ENCODE data around the gene NEURL3.

NEURL3 gene

DNA sequence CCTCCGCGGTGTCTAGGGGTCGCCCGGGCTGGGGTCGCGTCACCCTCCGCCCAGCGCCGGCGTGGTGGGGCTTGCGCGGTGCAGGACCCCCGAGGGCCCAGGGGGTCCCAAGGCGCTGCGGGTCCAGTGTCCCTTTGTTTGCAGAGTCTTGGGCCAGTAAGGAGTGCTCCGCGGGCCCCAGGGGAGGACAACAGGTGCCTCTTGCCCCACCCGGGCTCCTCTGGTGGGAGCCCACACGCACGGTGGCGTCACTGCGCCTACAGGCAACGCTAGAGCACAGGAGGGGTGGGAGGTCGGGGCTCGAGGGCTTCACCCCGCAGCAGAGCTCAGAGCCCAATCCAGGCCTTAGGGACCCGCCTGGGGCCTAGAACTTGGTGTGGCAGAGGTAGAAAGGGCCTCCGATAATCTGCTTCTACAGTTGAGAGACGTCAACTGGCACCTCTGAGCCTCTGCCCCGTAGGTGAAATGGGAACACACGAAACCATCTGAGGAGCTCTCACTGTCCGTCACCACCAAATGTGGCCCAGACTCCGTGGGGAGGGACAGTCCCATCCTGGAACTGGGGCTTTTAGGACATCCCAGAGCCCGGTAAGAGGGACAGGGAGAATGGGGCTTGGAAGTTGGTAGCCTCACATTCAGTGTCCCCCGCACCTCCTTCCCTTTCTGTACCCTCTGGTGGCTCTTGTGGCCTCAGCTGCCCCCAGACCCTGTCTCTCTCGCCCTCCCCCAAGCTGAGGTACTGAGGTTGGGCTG lies 32.8 kb upstream of the NEURL3 start:
- Histone ChIP-seq H3K4me1 (ENCODE audit: insufficient read depth, low read length) (peaks cover 31% of the 10 kb centered on the region), H3K9me3 (ENCODE audit: insufficient read depth, low read depth, low read length) (no peaks in the 10 kb centered on the region), H3K4me3 (ENCODE audit: low read length) (peak overlapping the region; percentile 66), H3K27me3 (ENCODE audit: insufficient read depth, low read length) (peaks cover 38% of the 10 kb centered on the region), H3K36me3 (ENCODE audit: insufficient read depth, low read length) (no peaks in the 10 kb centered on the region), H3K27ac (ENCODE audit: low read depth, low read length) (no peak overlapping the region), H3K9ac (ENCODE audit: low read depth, low read length) (0 out of 2 replicates have a peak overlapping the region, but pooled peaks have one; percentile 1)
- WGBS: 2% methylated on average over 36 of the region's 36 CpGs

DNA sequence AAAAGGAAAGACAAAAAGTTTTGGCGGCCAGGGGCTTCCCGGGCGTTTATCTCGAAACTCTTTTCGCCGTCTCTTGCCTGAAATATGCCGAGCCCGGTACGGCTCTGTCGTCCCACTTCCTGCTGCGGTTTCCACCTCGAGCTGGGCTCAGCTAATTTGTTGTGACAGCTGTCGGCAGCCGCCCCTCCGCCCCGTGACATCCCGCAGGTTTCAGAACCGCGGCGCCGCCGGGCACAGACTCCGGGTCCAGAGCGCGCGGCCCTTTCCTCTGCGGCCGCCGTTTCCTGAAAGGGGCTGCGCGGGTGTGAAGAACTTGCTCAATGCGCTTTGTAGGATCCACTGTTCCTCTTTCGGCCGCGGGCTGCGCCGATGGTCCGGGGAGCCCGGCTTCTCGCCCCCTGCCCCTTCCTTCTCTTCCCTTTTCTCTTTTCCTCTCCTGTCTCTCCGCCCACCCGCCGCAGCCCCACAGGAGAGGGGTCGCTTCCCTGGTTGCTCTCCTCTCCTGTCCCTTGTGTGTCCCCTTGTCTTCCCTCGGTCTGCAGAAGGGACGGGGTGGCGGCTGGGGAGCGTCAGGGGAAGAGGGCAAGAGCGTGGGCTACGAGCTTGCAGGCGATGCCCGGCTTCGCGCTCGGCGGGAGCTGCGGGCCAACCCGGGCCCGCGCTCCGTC lies 32.0 kb upstream of the NEURL3 start:
- Histone ChIP-seq H3K9ac (ENCODE audit: low read depth, low read length) (no peak overlapping the region), H3K9me3 (ENCODE audit: insufficient read depth, low read depth, low read length) (no peaks in the 10 kb centered on the region), H3K4me3 (ENCODE audit: low read length) (peak overlapping the region; percentile 66), H3K4me1 (ENCODE audit: insufficient read depth, low read length) (peaks cover 31% of the 10 kb centered on the region), H3K27me3 (ENCODE audit: insufficient read depth, low read length) (peaks cover 38% of the 10 kb centered on the region), H3K27ac (ENCODE audit: low read depth, low read length) (no peak overlapping the region), H3K36me3 (ENCODE audit: insufficient read depth, low read length) (no peaks in the 10 kb centered on the region)
- WGBS: under 1% methylated on average over 61 of the region's 61 CpGs

- H3K9me3 ChIP-seq (ENCODE audit: insufficient read depth, low read depth, low read length): no peaks in the 10 kb centered on the region
- H3K4me1 ChIP-seq (ENCODE audit: insufficient read depth, low read length): peaks cover 31% of the 10 kb centered on the region
- H3K27me3 ChIP-seq (ENCODE audit: insufficient read depth, low read length): peaks cover 39% of the 10 kb centered on the region
- WGBS: 2% methylated on average over 69 of the region's 69 CpGs
- H3K36me3 ChIP-seq (ENCODE audit: insufficient read depth, low read length): no peaks in the 10 kb centered on the region
- 0 out of 2 replicates have a peak within 1 kb of the TSS, but pooled peaks have one; percentile 16 for H3K9ac ChIP-seq (ENCODE audit: low read depth, low read length)
- H3K4me3 ChIP-seq (ENCODE audit: low read length): peak within 1 kb of the TSS; percentile 66
- H3K27ac ChIP-seq (ENCODE audit: low read depth, low read length): no peak within 1 kb of the TSS
Measured at GRCh38 chr2:96536445-96537065, 31.4 kb upstream of the NEURL3 start, which contains the start of gene ARID5A. Gene ARID5A, plus strand, starts transcription at chr2:96536752. Its CDS starts 75 bp downstream, at chr2:96536827.

DNA sequence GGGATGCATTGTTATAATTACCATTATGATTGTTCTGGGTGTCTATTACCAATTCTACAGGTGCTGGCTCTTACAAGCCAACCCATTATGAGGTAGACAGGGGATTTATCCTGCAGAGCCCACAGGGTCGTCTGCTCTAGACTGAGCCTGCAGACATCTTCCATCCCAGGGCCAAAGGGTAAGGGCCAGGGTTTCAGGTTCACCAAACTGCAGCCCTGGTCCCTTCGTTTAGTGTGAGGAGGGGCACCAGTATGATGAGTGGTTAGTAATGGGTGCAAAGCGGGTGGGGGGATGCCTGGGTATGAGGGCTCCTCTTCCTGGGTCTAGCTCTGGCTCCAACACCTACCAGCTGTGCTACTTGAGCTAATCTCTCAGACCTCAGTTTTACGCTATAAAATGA lies 30.2 kb upstream of the NEURL3 start:
- Histone ChIP-seq H3K4me1 (ENCODE audit: insufficient read depth, low read length) (peaks cover 28% of the 10 kb centered on the region), H3K36me3 (ENCODE audit: insufficient read depth, low read length) (no peaks in the 10 kb centered on the region), H3K9me3 (ENCODE audit: insufficient read depth, low read depth, low read length) (no peaks in the 10 kb centered on the region), H3K27me3 (ENCODE audit: insufficient read depth, low read length) (peaks cover 44% of the 10 kb centered on the region), H3K27ac (ENCODE audit: low read depth, low read length) (no peak overlapping the region), H3K9ac (ENCODE audit: low read depth, low read length) (no peak overlapping the region), H3K4me3 (ENCODE audit: low read length) (no peak overlapping the region)
- 91% methylated on average over 4 of the region's 4 CpGs for WGBS

GRCh38 chr2:96534701-96535181 lies 29.6 kb upstream of the NEURL3 start:
- Histone ChIP-seq H3K27me3 (ENCODE audit: insufficient read depth, low read length) (peaks cover 38% of the 10 kb centered on the region), H3K27ac (ENCODE audit: low read depth, low read length) (no peak overlapping the region), H3K4me3 (ENCODE audit: low read length) (no peak overlapping the region), H3K36me3 (ENCODE audit: insufficient read depth, low read length) (no peaks in the 10 kb centered on the region), H3K4me1 (ENCODE audit: insufficient read depth, low read length) (peaks cover 22% of the 10 kb centered on the region), H3K9me3 (ENCODE audit: insufficient read depth, low read depth, low read length) (no peaks in the 10 kb centered on the region), H3K9ac (ENCODE audit: low read depth, low read length) (no peak overlapping the region)
- WGBS: 83% methylated on average over 5 of the region's 5 CpGs

- H3K9ac ChIP-seq (ENCODE audit: low read depth, low read length): no peak overlapping the region
- H3K9me3 ChIP-seq (ENCODE audit: insufficient read depth, low read depth, low read length): no peaks in the 10 kb centered on the region
- no peak overlapping the region for H3K4me3 ChIP-seq (ENCODE audit: low read length)
- 89% methylated on average over 3 of the region's 4 CpGs for WGBS
- H3K36me3 ChIP-seq (ENCODE audit: insufficient read depth, low read length): no peaks in the 10 kb centered on the region
- no peak overlapping the region for H3K27ac ChIP-seq (ENCODE audit: low read depth, low read length)
- peaks cover 16% of the 10 kb centered on the region for H3K4me1 ChIP-seq (ENCODE audit: insufficient read depth, low read length)
- peaks cover 34% of the 10 kb centered on the region for H3K27me3 ChIP-seq (ENCODE audit: insufficient read depth, low read length)
Measured at GRCh38 chr2:96534141-96534540, 29.0 kb upstream of the NEURL3 start.

- H3K4me1 ChIP-seq (ENCODE audit: insufficient read depth, low read length): peaks cover 11% of the 10 kb centered on the region
- H3K36me3 ChIP-seq (ENCODE audit: insufficient read depth, low read length): no peaks in the 10 kb centered on the region
- H3K4me3 ChIP-seq (ENCODE audit: low read length): no peak overlapping the region
- 47% methylated on average over 8 of the region's 8 CpGs for WGBS
- H3K27me3 ChIP-seq (ENCODE audit: insufficient read depth, low read length): peaks cover 34% of the 10 kb centered on the region
- no peak overlapping the region for H3K27ac ChIP-seq (ENCODE audit: low read depth, low read length)
- H3K9me3 ChIP-seq (ENCODE audit: insufficient read depth, low read depth, low read length): no peaks in the 10 kb centered on the region
- no peak overlapping the region for H3K9ac ChIP-seq (ENCODE audit: low read depth, low read length)
Measured at GRCh38 chr2:96533292-96534073, 28.3 kb upstream of the NEURL3 start.

GRCh38 chr2:96532641-96533291 lies 27.6 kb upstream of the NEURL3 start:
- Histone ChIP-seq H3K36me3 (ENCODE audit: insufficient read depth, low read length) (no peaks in the 10 kb centered on the region), H3K9me3 (ENCODE audit: insufficient read depth, low read depth, low read length) (no peaks in the 10 kb centered on the region), H3K4me3 (ENCODE audit: low read length) (no peak overlapping the region), H3K27ac (ENCODE audit: low read depth, low read length) (no peak overlapping the region), H3K9ac (ENCODE audit: low read depth, low read length) (no peak overlapping the region), H3K27me3 (ENCODE audit: insufficient read depth, low read length) (peaks cover 33% of the 10 kb centered on the region), H3K4me1 (ENCODE audit: insufficient read depth, low read length) (peaks cover 8% of the 10 kb centered on the region; the same call in 1 of the 2 replicates)
- 93% methylated on average over 6 of the region's 7 CpGs for WGBS

DNA sequence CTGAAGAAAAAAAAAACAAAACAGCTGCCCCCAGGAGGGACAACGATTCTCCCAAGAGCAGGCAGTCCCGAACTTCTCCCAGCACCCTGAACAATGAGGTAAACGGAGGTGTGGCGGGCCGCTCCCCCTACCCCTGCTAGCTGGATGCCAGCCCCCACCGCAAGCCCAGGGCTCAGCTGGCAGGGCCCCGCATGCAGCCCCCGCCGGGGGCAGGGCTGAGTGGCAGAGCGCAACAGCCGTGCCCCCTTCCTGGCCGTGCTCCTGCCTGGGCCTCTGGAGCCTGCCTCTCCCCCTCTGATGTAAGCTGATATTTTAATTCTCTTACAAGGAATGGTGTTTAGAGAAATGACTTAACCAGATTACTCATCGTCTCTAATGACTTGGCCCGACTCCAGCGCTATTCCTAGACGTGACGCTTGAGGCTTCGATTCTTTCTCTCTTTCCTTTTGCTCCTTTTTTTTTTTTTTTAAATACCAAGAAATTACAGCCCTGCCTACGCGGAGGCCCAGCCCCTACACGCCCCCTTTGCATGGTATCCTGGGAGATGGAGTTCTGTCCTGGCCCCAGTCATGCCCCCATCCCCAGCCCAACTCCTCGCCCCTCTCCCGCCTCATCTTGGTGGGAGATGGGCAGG lies 26.8 kb upstream of the NEURL3 start:
- H3K4me3 ChIP-seq (ENCODE audit: low read length): peak overlapping the region; percentile 58
- H3K4me1 ChIP-seq (ENCODE audit: insufficient read depth, low read length): peaks cover 8% of the 10 kb centered on the region; the same call in 1 of the 2 replicates
- 5% methylated on average over 21 of the region's 23 CpGs for WGBS
- peaks cover 30% of the 10 kb centered on the region for H3K27me3 ChIP-seq (ENCODE audit: insufficient read depth, low read length)
- H3K27ac ChIP-seq (ENCODE audit: low read depth, low read length): no peak overlapping the region
- H3K36me3 ChIP-seq (ENCODE audit: insufficient read depth, low read length): no peaks in the 10 kb centered on the region
- no peaks in the 10 kb centered on the region for H3K9me3 ChIP-seq (ENCODE audit: insufficient read depth, low read depth, low read length)
- 0 out of 2 replicates have a peak overlapping the region, but pooled peaks have one; percentile 10 for H3K9ac ChIP-seq (ENCODE audit: low read depth, low read length)

- 78% methylated on average over 9 of the region's 9 CpGs for WGBS
- peak overlapping the region; percentile 58 for H3K4me3 ChIP-seq (ENCODE audit: low read length)
- no peaks in the 10 kb centered on the region for H3K9me3 ChIP-seq (ENCODE audit: insufficient read depth, low read depth, low read length)
- peaks cover 34% of the 10 kb centered on the region for H3K27me3 ChIP-seq (ENCODE audit: insufficient read depth, low read length)
- H3K27ac ChIP-seq (ENCODE audit: low read depth, low read length): no peak overlapping the region
- peaks cover 8% of the 10 kb centered on the region; the same call in 1 of the 2 replicates for H3K4me1 ChIP-seq (ENCODE audit: insufficient read depth, low read length)
- no peak overlapping the region for H3K9ac ChIP-seq (ENCODE audit: low read depth, low read length)
- H3K36me3 ChIP-seq (ENCODE audit: insufficient read depth, low read length): no peaks in the 10 kb centered on the region
Measured at GRCh38 chr2:96531366-96531765, 26.2 kb upstream of the NEURL3 start.

All from HUES64 (cell line).